Progenitor cell of endocrine pancreas (in vitro differentiated cells): ENCODE data around the gene LRRC38. TPM values are rescaled to one million over a fixed set of nuclear protein-coding genes. Genes with fewer than 3 reads are reported as not detected.

ENCODE experiments used
- DNase-seq: peaks from one replicate; pipeline ENCODE4 v3.0.0; 2021; ENCODE audit warnings: low spot score; ENCODE audit not compliant: unreplicated experiment
- H3K27ac Mint-ChIP-seq: 2 replicates; pipeline ENCODE4 v1.8.0; 2021; ENCODE audit warnings: mild to moderate bottlenecking, moderate library complexity, mixed read lengths
- H3K27me3 Mint-ChIP-seq: 2 replicates; pipeline ENCODE4 v1.8.0; 2021; ENCODE audit warnings: mixed read lengths
- H3K36me3 Mint-ChIP-seq: 2 replicates; pipeline ENCODE4 v1.8.0; 2022; ENCODE audit warnings: mixed read lengths; ENCODE audit not compliant: insufficient read depth
- H3K4me1 Mint-ChIP-seq: 2 replicates; pipeline ENCODE4 v1.8.0; 2021; ENCODE audit warnings: low read depth, mixed read lengths
- H3K4me3 Mint-ChIP-seq: 2 replicates; pipeline ENCODE4 v1.8.0; 2021; ENCODE audit warnings: low read depth, mild to moderate bottlenecking, moderate library complexity, mixed read lengths
- H3K9me3 Mint-ChIP-seq: 2 replicates; pipeline ENCODE4 v1.8.0; 2021; ENCODE audit warnings: low read depth, mixed read lengths
- CTCF ChIP-seq: fragments of 200-600 bp; sonication (generic); IDR thresholded peaks from one replicate; pipeline ENCODE4 v1.5.0; 2021; ENCODE audit warnings: antibody characterized with exemption, mild to moderate bottlenecking; ENCODE audit not compliant: unreplicated experiment
- total RNA-seq: library from RNA; stranded (reverse); gene quantifications from 2 replicates; pipeline ENCODE4 v1.2.1, GENCODE V29; 2021

LRRC38 gene
- total RNA-seq, 1 donor from 2014 or later, result not detected

GRCh38 chr1:13549521-13549920 is 35.7 kb upstream of the LRRC38 start:
- H3K36me3 Mint-ChIP-seq, result no peaks in the 10 kb centered on the region
- H3K27ac Mint-ChIP-seq, result no peak overlapping the region
- TF ChIP-seq CTCF, result no peak
- no peaks in the 10 kb centered on the region for H3K9me3 Mint-ChIP-seq
- DNase-seq, result no peak
- peaks cover 8% of the 10 kb centered on the region for H3K27me3 Mint-ChIP-seq
- H3K4me3 Mint-ChIP-seq, result no peak overlapping the region
- no peaks in the 10 kb centered on the region for H3K4me1 Mint-ChIP-seq

DNA sequence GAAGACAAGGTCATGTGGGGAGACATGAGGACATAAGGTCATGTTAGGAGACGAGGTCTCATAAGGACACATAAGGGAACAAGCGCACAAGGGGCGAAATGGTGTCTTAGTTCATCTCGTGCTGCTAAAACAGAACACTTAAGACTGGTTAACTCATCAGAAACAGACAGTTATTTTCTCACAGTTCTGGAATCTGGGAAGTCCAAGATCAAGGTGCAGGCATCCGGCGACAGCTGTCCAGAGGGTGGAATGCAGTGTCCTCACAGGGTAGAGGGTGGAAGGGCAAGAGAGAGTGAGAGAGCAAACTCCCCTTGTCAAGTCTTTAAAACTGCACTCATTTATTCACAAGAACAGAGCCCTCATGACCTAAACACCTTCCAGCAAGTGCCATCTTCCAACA is 35.2 kb upstream of the LRRC38 start:
- Mint-ChIP-seq H3K9me3 (no peaks in the 10 kb centered on the region), H3K36me3 (no peaks in the 10 kb centered on the region), H3K4me3 (no peak overlapping the region), H3K4me1 (no peaks in the 10 kb centered on the region), H3K27ac (no peak overlapping the region), H3K27me3 (peaks cover 8% of the 10 kb centered on the region)
- TF ChIP-seq CTCF, result no peak
- no peak for DNase-seq

DNA sequence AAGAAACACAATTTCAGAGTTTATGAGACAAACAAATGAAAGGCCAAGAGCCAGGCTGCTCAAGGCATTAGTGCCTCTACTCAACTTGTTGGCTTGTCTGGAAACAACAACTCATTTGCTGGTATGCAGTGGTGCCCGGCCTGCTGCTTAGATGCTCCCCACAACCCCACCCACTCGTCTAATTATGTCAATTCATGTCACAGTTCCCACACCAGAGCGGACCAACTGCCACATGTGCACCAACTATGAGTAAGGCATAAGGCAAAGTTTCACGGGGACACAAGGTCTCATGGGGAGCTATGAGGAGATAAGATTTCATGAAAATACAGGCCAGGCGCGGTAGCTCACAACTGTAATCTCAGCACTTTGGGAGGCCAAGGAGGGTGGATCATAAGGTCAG is 34.5 kb upstream of the LRRC38 start:
- Mint-ChIP-seq H3K36me3 (no peaks in the 10 kb centered on the region), H3K27ac (no peak overlapping the region), H3K4me3 (no peak overlapping the region), H3K4me1 (no peaks in the 10 kb centered on the region), H3K27me3 (peaks cover 8% of the 10 kb centered on the region), H3K9me3 (no peaks in the 10 kb centered on the region)
- no peak for TF ChIP-seq CTCF
- DNase-seq, result no peak

- peaks cover 8% of the 10 kb centered on the region for H3K27me3 Mint-ChIP-seq
- no peaks in the 10 kb centered on the region for H3K4me1 Mint-ChIP-seq
- no peak for DNase-seq
- no peak overlapping the region for H3K27ac Mint-ChIP-seq
- H3K4me3 Mint-ChIP-seq, result no peak overlapping the region
- no peaks in the 10 kb centered on the region for H3K36me3 Mint-ChIP-seq
- no peak for TF ChIP-seq CTCF
- H3K9me3 Mint-ChIP-seq, result no peaks in the 10 kb centered on the region
These were observed 33.0 kb upstream of the LRRC38 start for GRCh38 chr1:13546791-13547190.

DNA sequence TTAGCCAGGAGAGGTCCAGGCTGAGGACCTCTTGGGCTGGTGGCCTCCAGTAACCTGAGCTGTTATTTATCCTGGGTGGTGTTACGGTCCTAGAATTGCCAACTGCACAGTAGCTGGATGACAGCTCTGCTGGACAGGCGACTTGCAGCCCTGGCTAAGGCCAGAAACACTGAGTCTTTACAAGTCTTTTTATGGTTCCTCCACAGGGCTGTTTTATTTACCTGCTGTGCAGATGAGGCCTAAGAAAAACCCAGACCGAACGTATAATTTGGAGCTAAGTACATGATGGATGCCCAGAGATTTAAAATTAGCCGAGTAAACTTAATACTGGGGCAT is 30.4 kb upstream of the LRRC38 start:
- H3K9me3 Mint-ChIP-seq, result no peaks in the 10 kb centered on the region
- H3K4me1 Mint-ChIP-seq, result no peaks in the 10 kb centered on the region
- H3K27ac Mint-ChIP-seq, result no peak overlapping the region
- H3K4me3 Mint-ChIP-seq, result no peak overlapping the region
- peaks cover 8% of the 10 kb centered on the region for H3K27me3 Mint-ChIP-seq
- H3K36me3 Mint-ChIP-seq, result no peaks in the 10 kb centered on the region
- no peak for TF ChIP-seq CTCF
- no peak for DNase-seq
